Measurements from ENCODE around the gene OLFML2A. TPM values are rescaled to one million over a fixed set of nuclear protein-coding genes. Genes with fewer than 3 reads are reported as not detected.

The OLFML2A gene
- total RNA-seq, 1 experiment from 2014 or later: 14.2 TPM

- no peak for DNase-seq (ENCODE audit: low read depth)
Observed at GRCh38 chr9:124776618-124776953, 347 bp upstream of the OLFML2A start.

GRCh38 chr9:124778575-124779367 lies 1.8 kb downstream of the OLFML2A start:
- no peak for DNase-seq (ENCODE audit: low read depth)

GRCh38 chr9:124779368-124780059 lies 2.6 kb downstream of the OLFML2A start:
- DNase-seq (ENCODE audit: low read depth): peak; percentile 99

- no peak for DNase-seq (ENCODE audit: low read depth)
Observed at GRCh38 chr9:124780060-124780756, 3.3 kb downstream of the OLFML2A start.

- DNase-seq (ENCODE audit: low read depth): no peak
Observed at GRCh38 chr9:124780757-124781151, 3.8 kb downstream of the OLFML2A start.

- DNase-seq (ENCODE audit: low read depth): no peak
Observed at GRCh38 chr9:124781967-124782660, 5.2 kb downstream of the OLFML2A start.

- no peak for DNase-seq (ENCODE audit: low read depth)
Observed at GRCh38 chr9:124782661-124783574, 6.0 kb downstream of the OLFML2A start.

- DNase-seq (ENCODE audit: low read depth): no peak
Observed at GRCh38 chr9:124783830-124784229, 6.9 kb downstream of the OLFML2A start.

- peak; percentile 83 for DNase-seq (ENCODE audit: low read depth)
Observed at GRCh38 chr9:124784509-124784908, 7.6 kb downstream of the OLFML2A start.

GRCh38 chr9:124786881-124787573 lies 10.1 kb downstream of the OLFML2A start:
- DNase-seq (ENCODE audit: low read depth): no peak

- DNase-seq (ENCODE audit: low read depth): no peak
Observed at GRCh38 chr9:124788542-124789217, 11.7 kb downstream of the OLFML2A start.

GRCh38 chr9:124789531-124789930 lies 12.6 kb downstream of the OLFML2A start:
- no peak for DNase-seq (ENCODE audit: low read depth)

GRCh38 chr9:124790301-124790700 lies 13.4 kb downstream of the OLFML2A start:
- no peak for DNase-seq (ENCODE audit: low read depth)

GRCh38 chr9:124790801-124791505 lies 14.0 kb downstream of the OLFML2A start:
- no peak for DNase-seq (ENCODE audit: low read depth)

GRCh38 chr9:124792257-124793014 lies 15.5 kb downstream of the OLFML2A start:
- no peak for DNase-seq (ENCODE audit: low read depth)

GRCh38 chr9:124793015-124793541 lies 16.1 kb downstream of the OLFML2A start:
- DNase-seq (ENCODE audit: low read depth): peak; percentile 85

GRCh38 chr9:124794902-124795491 lies 18.1 kb downstream of the OLFML2A start:
- no peak for DNase-seq (ENCODE audit: low read depth)
